ENCODE results near the gene ALDH1A1.

GRCh38 chr9:72952381-72952690 is 517 bp downstream of the ALDH1A1 start:
- TF ChIP-seq CTCF (IDR thresholded peaks at IDR 0.05; ENCODE audit: control extremely low read depth in 1 of 3, insufficient read depth in 1 of 3, low read depth in 1 of 3, low read length in 3 of 3) (no peak), POLR2A (IDR thresholded peaks at IDR 0.05; ENCODE audit: control extremely low read depth in 1 of 2, low read depth in 2 of 2, low read length in 2 of 2) (no peak), FOSL1 (IDR thresholded peaks at IDR 0.05; ENCODE audit: insufficient read depth, low read depth, low read length) (no peak), BCL11A (IDR thresholded peaks at IDR 0.05; ENCODE audit: low read depth in 2 of 2, low read length in 2 of 2) (no peak), MAX (IDR thresholded peaks at IDR 0.05) (no peak), JUND (IDR thresholded peaks at IDR 0.05; ENCODE audit: low read length) (no peak), CHD2 (IDR thresholded peaks at IDR 0.05; ENCODE audit: low read length) (no peak), RNF2 (IDR thresholded peaks at IDR 0.05; ENCODE audit: borderline replicate concordance, low read depth, low read length, missing control alignments, poor library complexity, severe bottlenecking) (no peak), TAF1 (IDR thresholded peaks at IDR 0.05; ENCODE audit: low read depth, low read length) (no peak), E2F6 (IDR thresholded peaks at IDR 0.05) (no peak), ATF3 (IDR thresholded peaks at IDR 0.05; ENCODE audit: insufficient read depth, low read depth, low read length) (no peak), EGR1 (IDR thresholded peaks at IDR 0.05; ENCODE audit: borderline replicate concordance, low read depth, low read length) (no peak), POLR2AphosphoS5 (IDR thresholded peaks at IDR 0.05; ENCODE audit: low read depth, low read length) (no peak), YY1 (IDR thresholded peaks at IDR 0.05; ENCODE audit: low read depth, low read length) (no peak)

Data from H1 (cell line).